HEK293T (cell line): Measurements from ENCODE around the gene FNBP1L.

Experiments
- BHLHE40 ChIP-seq: fragments of 450-650 bp; IDR thresholded peaks from 2 replicates; pipeline ENCODE4 v1.6.1; 2016; ENCODE audit warnings: mild to moderate bottlenecking, moderate library complexity, borderline replicate concordance
- FOXK2 ChIP-seq: fragments of 450-650 bp; IDR thresholded peaks from 2 replicates; pipeline ENCODE4 v1.6.1; 2016; ENCODE audit warnings: mild to moderate bottlenecking
- FOXM1 ChIP-seq: fragments of 450-650 bp; IDR thresholded peaks from 2 replicates; pipeline ENCODE4 v1.6.1; 2017; ENCODE audit warnings: mild to moderate bottlenecking, borderline replicate concordance
- HDGF ChIP-seq: fragments of 450-650 bp; IDR thresholded peaks from 2 replicates; pipeline ENCODE4 v1.6.1; 2017; ENCODE audit warnings: antibody characterized with exemption, borderline replicate concordance
- NFRKB ChIP-seq: fragments of 450-650 bp; IDR thresholded peaks from 2 replicates; pipeline ENCODE4 v1.6.1; 2016; ENCODE audit warnings: mild to moderate bottlenecking, moderate library complexity
- PKNOX1 ChIP-seq: fragments of 450-650 bp; IDR thresholded peaks from 2 replicates; pipeline ENCODE4 v1.6.1; 2016
- SP1 ChIP-seq: fragments of 450-650 bp; IDR thresholded peaks from 2 replicates; pipeline ENCODE4 v1.6.1; 2017
- SUZ12 ChIP-seq: fragments of 450-650 bp; IDR thresholded peaks from 2 replicates; pipeline ENCODE4 v1.6.1; 2016; ENCODE audit warnings: mild to moderate bottlenecking
- TARDBP ChIP-seq: fragments of 450-650 bp; IDR thresholded peaks from 2 replicates; pipeline ENCODE4 v1.6.1; 2016
- ZNF384 ChIP-seq: fragments of 450-650 bp; IDR thresholded peaks from 2 replicates; pipeline ENCODE4 v1.6.1; 2016

- TF ChIP-seq NFRKB, result no peak
- TF ChIP-seq SUZ12, result no peak
- no peak for TF ChIP-seq TARDBP
- no peak for TF ChIP-seq FOXM1
- TF ChIP-seq BHLHE40, result no peak
- TF ChIP-seq ZNF384, result no peak
- no peak for TF ChIP-seq SP1
- TF ChIP-seq FOXK2, result no peak
- TF ChIP-seq PKNOX1, result no peak
- no peak for TF ChIP-seq HDGF
These were observed 40.3 kb downstream of the FNBP1L start for GRCh38 chr1:93488207-93488606.
